GM21367 (cell line): ENCODE data around the gene GNAQ.

Source experiments
- ATAC-seq: cut with Tn5 transposase; IDR thresholded peaks from one replicate; pipeline ENCODE4 v1.9.1; 2021; ENCODE audit not compliant: unreplicated experiment

Gene GNAQ

GRCh38 chr9:77826116-77826515 lies 205.5 kb downstream of the GNAQ start:
- ATAC-seq, result no peak

- no peak for ATAC-seq
These were observed 206.2 kb downstream of the GNAQ start for GRCh38 chr9:77825361-77825760.

- no peak for ATAC-seq
These were observed 211.2 kb downstream of the GNAQ start for GRCh38 chr9:77820293-77820954.

GRCh38 chr9:77819657-77820056 lies 212.0 kb downstream of the GNAQ start:
- no peak for ATAC-seq

GRCh38 chr9:77817590-77818311 lies 213.9 kb downstream of the GNAQ start:
- no peak for ATAC-seq

- ATAC-seq, result no peak
These were observed 214.8 kb downstream of the GNAQ start for GRCh38 chr9:77816641-77817341.

- ATAC-seq, result no peak
These were observed 216.4 kb downstream of the GNAQ start for GRCh38 chr9:77815260-77815659.

- no peak for ATAC-seq
These were observed 219.8 kb downstream of the GNAQ start for GRCh38 chr9:77811832-77812231.

GRCh38 chr9:77810637-77811119 lies 220.9 kb downstream of the GNAQ start:
- no peak for ATAC-seq

GRCh38 chr9:77810047-77810446 lies 221.6 kb downstream of the GNAQ start:
- no peak for ATAC-seq

GRCh38 chr9:77809552-77809951 lies 222.1 kb downstream of the GNAQ start:
- ATAC-seq, result no peak

- ATAC-seq, result no peak
These were observed 222.9 kb downstream of the GNAQ start for GRCh38 chr9:77808751-77809081.

GRCh38 chr9:77807846-77808750 lies 223.5 kb downstream of the GNAQ start:
- ATAC-seq, result no peak

GRCh38 chr9:77807281-77807683 lies 224.3 kb downstream of the GNAQ start:
- no peak for ATAC-seq

GRCh38 chr9:77806741-77807140 lies 224.9 kb downstream of the GNAQ start:
- no peak for ATAC-seq

- no peak for ATAC-seq
These were observed 225.8 kb downstream of the GNAQ start for GRCh38 chr9:77805810-77806209.

- ATAC-seq, result no peak
These were observed 228.2 kb downstream of the GNAQ start for GRCh38 chr9:77803423-77803822.

GRCh38 chr9:77802515-77803293 lies 228.9 kb downstream of the GNAQ start:
- no peak for ATAC-seq

GRCh38 chr9:77802064-77802463 lies 229.5 kb downstream of the GNAQ start:
- ATAC-seq, result no peak

- ATAC-seq, result no peak
These were observed 230.6 kb downstream of the GNAQ start for GRCh38 chr9:77800924-77801551.
